Endothelial cell of umbilical vein (primary cell): Measurements from ENCODE around the gene ZDHHC3. TPM values are rescaled to one million over a fixed set of nuclear protein-coding genes. Genes with fewer than 3 reads are reported as not detected.

Experiments used
- BruUV-seq: library from RNA; stranded (reverse); fragments of 400-500 nt; replicated peaks from 2 replicates; lab custom pipeline; 2021; lab: Mats Ljungman, UMichigan
- CTCF ChIA-PET: fragments of 300-600, 350-600 bp; sonication (Branson Sonifier 250); formaldehyde crosslinking; loops from one replicate; lab custom pipeline; 2021; ENCODE audit warnings: antibody characterized with exemption, inconsistent platforms; lab: Charles Lee
- POLR2A ChIA-PET: fragments of 300-600, 350-600 bp; sonication (Branson Sonifier 250); formaldehyde crosslinking; loops from one replicate; lab custom pipeline; 2021; ENCODE audit warnings: antibody characterized with exemption, inconsistent platforms; lab: Charles Lee
- DNase-seq: peaks from one replicate; pipeline ENCODE4 v3.0.0-alpha.2; 2011; ENCODE audit warnings: low read depth, low spot score
- FAIRE-seq: peaks from 2 replicates; lab custom pipeline; 2011; peaks lifted over from hg19 to GRCh38; lab: Jason Lieb, UNC
- H2AFZ ChIP-seq: 2 replicates; pipeline ENCODE4 v1.6.0; 2012; ENCODE audit warnings: low read depth, low read length, control low read depth, inconsistent platforms
- H3K27ac ChIP-seq: 2 replicates; pipeline ENCODE4 v1.5.1; 2011; ENCODE audit warnings: low read depth, mild to moderate bottlenecking, control low read depth, low read length, moderate library complexity; ENCODE audit not compliant: insufficient read depth
- H3K27me3 ChIP-seq, 2 experiments: 2 replicates each; pipeline versions ENCODE4 v1.6.0 to v1.6.1; 2011; ENCODE audit warnings: low read length in 2 of 2, mixed read lengths in 1 of 2; ENCODE audit not compliant: control insufficient read depth in 2 of 2, insufficient read depth in 2 of 2
- H3K36me3 ChIP-seq, 2 experiments: 2 replicates in 1 of 2; 3 replicates in 1 of 2; pipeline ENCODE4 v1.5.1; 2011; ENCODE audit warnings: low read length in 2 of 2, mild to moderate bottlenecking in 1 of 2, moderate library complexity in 1 of 2; ENCODE audit not compliant: control insufficient read depth in 2 of 2, insufficient read depth in 2 of 2; ENCODE audit errors: extremely low read depth in 1 of 2
- H3K4me1 ChIP-seq: 3 replicates; pipeline ENCODE4 v1.5.1; 2011; ENCODE audit warnings: mild to moderate bottlenecking, low read length; ENCODE audit not compliant: control insufficient read depth, insufficient read depth; ENCODE audit errors: extremely low read depth
- H3K4me2 ChIP-seq: 2 replicates; pipeline ENCODE4 v1.6.1; 2011; ENCODE audit warnings: low read length, control low read depth, mixed read lengths; ENCODE audit not compliant: insufficient read depth
- H3K4me3 ChIP-seq, 3 experiments: fragments of 200-600 bp in 1 of 3; sonication (generic), shearing (Covaris generic) in 1 of 3; replicated peaks in 1 of 3; 2 replicates each; pipeline ENCODE4 v1.5.1; 2011 to 2016; ENCODE audit warnings: control low read depth in 3 of 3, low read length in 3 of 3, mild to moderate bottlenecking in 2 of 3, inconsistent platforms in 1 of 3, low read depth in 1 of 3, moderate library complexity in 1 of 3; ENCODE audit not compliant: insufficient read depth in 1 of 3
- H3K79me2 ChIP-seq: 2 replicates; pipeline ENCODE4 v1.6.0; 2012; ENCODE audit warnings: low read length, inconsistent platforms; ENCODE audit not compliant: control insufficient read depth, insufficient read depth
- H3K9ac ChIP-seq: replicated peaks from 2 replicates; pipeline ENCODE3; 2011; ENCODE audit warnings: low read length, control low read depth; ENCODE audit not compliant: insufficient read depth; ENCODE audit errors: extremely low read depth
- H3K9me1 ChIP-seq: replicated peaks from 3 replicates; pipeline ENCODE4 v1.6.0; 2011; ENCODE audit warnings: mild to moderate bottlenecking, low read length; ENCODE audit not compliant: control insufficient read depth, insufficient read depth; ENCODE audit errors: extremely low read depth
- H3K9me3 ChIP-seq: replicated peaks from 2 replicates; pipeline ENCODE4 v1.5.1; 2012; ENCODE audit warnings: low read length, inconsistent platforms; ENCODE audit not compliant: control insufficient read depth, insufficient read depth
- H4K20me1 ChIP-seq: replicated peaks from 2 replicates; pipeline ENCODE3; 2011; ENCODE audit warnings: mild to moderate bottlenecking, low read length; ENCODE audit not compliant: control insufficient read depth, insufficient read depth; ENCODE audit errors: extremely low read depth
- CTCF ChIP-seq, 2 donors: IDR thresholded peaks; 1 replicate in 1 of 2; 2 replicates in 1 of 2; pipeline ENCODE4 v1.5.1; 2011; ENCODE audit warnings: low read length in 2 of 2, mild to moderate bottlenecking in 2 of 2, moderate library complexity in 2 of 2, control low read depth in 1 of 2, inconsistent platforms in 1 of 2, low read depth in 1 of 2; ENCODE audit not compliant: insufficient read depth in 1 of 2; ENCODE audit errors: extremely low read depth in 1 of 2
- EZH2 ChIP-seq: IDR thresholded peaks from 2 replicates; pipeline ENCODE4 v1.6.1; 2012; ENCODE audit warnings: borderline replicate concordance, low read depth, mild to moderate bottlenecking, moderate library complexity, low read length, inconsistent platforms; ENCODE audit not compliant: severe bottlenecking
- FOS ChIP-seq: IDR thresholded peaks from 2 replicates; pipeline ENCODE4 v1.6.1; 2011; ENCODE audit warnings: mild to moderate bottlenecking, low read length, moderate library complexity, borderline replicate concordance; ENCODE audit not compliant: insufficient read depth
- GATA2 ChIP-seq: IDR thresholded peaks from 2 replicates; pipeline ENCODE4 v1.7.0; 2011; ENCODE audit warnings: low read depth, mild to moderate bottlenecking, moderate library complexity, mixed read lengths, low read length; ENCODE audit not compliant: insufficient read length, insufficient read depth
- JUN ChIP-seq: IDR thresholded peaks from 2 replicates; pipeline ENCODE4 v1.6.1; 2011; ENCODE audit warnings: borderline replicate concordance, low read depth; ENCODE audit not compliant: insufficient read length, insufficient read depth
- MAX ChIP-seq: IDR thresholded peaks from 2 replicates; pipeline ENCODE4 v1.6.1; 2011; ENCODE audit not compliant: insufficient read depth, insufficient read length
- MYC ChIP-seq: IDR thresholded peaks from one replicate; pipeline ENCODE4 v1.6.1; 2011; ENCODE audit warnings: mild to moderate bottlenecking, low read depth, low read length
- POLR2A ChIP-seq: IDR thresholded peaks from 2 replicates; pipeline ENCODE4 v1.6.1; 2012; ENCODE audit warnings: low read depth, mild to moderate bottlenecking, control low read depth, low read length
- POLR2AphosphoS5 ChIP-seq: IDR thresholded peaks from 2 replicates; pipeline ENCODE4 v1.6.1; 2012; ENCODE audit warnings: low read depth, mild to moderate bottlenecking, control low read depth, low read length, moderate library complexity; ENCODE audit not compliant: insufficient read depth
- dilution Hi-C: fragments of 300-500 bp; cut with MboI; formaldehyde crosslinking; loops from one replicate; pipeline ENCODE4 v1.15.0; 2019; ENCODE audit warnings: low sequenced_read_pairs; ENCODE audit not compliant: extremely low pct_ligation_motif_present
- intact Hi-C: fragments of 100-400 bp; cut with micrococcal nuclease; formaldehyde crosslinking; loops from one replicate; pipeline ENCODE4 v1.10.0; 2022
- polyA plus RNA-seq, 4 experiments: library from polyadenylated mRNA; depleted of rRNA in 3 of 4; stranded (reverse) in 3 of 4; unstranded in 1 of 4; fragments of >200 nt; gene quantifications; 2 replicates each; pipeline versions ENCODE4 v1.2.1 to v1.2.3, GENCODE V29; 2011 to 2012; ENCODE audit warnings: missing spikeins in 1 of 4
- total RNA-seq: library from RNA; stranded (reverse); gene quantifications from 2 replicates; pipeline ENCODE4 v1.2.3, GENCODE V29; 2021

ZDHHC3 gene
- total and polyA plus RNA-seq, 2 donors (not counting 3 experiments of a cell fraction or from before 2014, with no cell fraction given): 62.4 to 97.1 TPM

GRCh38 chr3:45002720-45003119 is 26.7 kb upstream of the ZDHHC3 start:
- DNase-seq (no peak), FAIRE-seq (no peak)
- no peaks in the 10 kb centered on the region for H3K9me3 ChIP-seq
- POLR2A ChIA-PET: interaction anchor here (1.3 kb wide), 1 partner anchor 9 kb away, joined by 4 read pairs; no protein-coding TSS in a partner anchor
- TF ChIP-seq EZH2 (no peak), FOS (no peak), POLR2AphosphoS5 (no peak), POLR2A (no peak), JUN (no peak), MYC (no peak), GATA2 (no peak), CTCF (IDR thresholded peaks at IDR 0.05; ENCODE audit: extremely low read depth in 1 of 2, insufficient read depth in 1 of 2, low read depth in 1 of 2, low read length in 2 of 2) (no peak), MAX (no peak)
- H3K79me2 ChIP-seq: no peaks in the 10 kb centered on the region
- H3K4me3 ChIP-seq: no peak overlapping the region
- no peak overlapping the region for H3K4me2 ChIP-seq
- BruUV-seq: no TSS peak
- H3K9ac ChIP-seq: peak overlapping the region; percentile 11
- H3K9me1 ChIP-seq: no peaks in the 10 kb centered on the region
- peaks cover 6 to 10% of the 10 kb centered on the region in 2 experiments for H3K36me3 ChIP-seq
- H3K27ac ChIP-seq: peak overlapping the region; percentile 74
- H2AFZ ChIP-seq: no peak overlapping the region
- intact Hi-C loops (no loop called here), dilution Hi-C loops (no loop called here)
- H3K4me1 ChIP-seq: peaks cover 13% of the 10 kb centered on the region
- CTCF ChIA-PET: interaction anchor here (3.4 to 3.5 kb wide), 2 partner anchors 9 to 10 kb away, joined by 15 to 16 read pairs; no protein-coding TSS in a partner anchor
- no peaks in the 10 kb centered on the region for H4K20me1 ChIP-seq
- no peaks in the 10 kb centered on the region for H3K27me3 ChIP-seq
